Activated naive CD8-positive, alpha-beta T cell treated with anti-CD3 and anti-CD28 coated beads, Interleukin-2, amount 10 ng/mL, durations not matched to agents 7 days and 5 days (primary cell): ENCODE data around the gene FDXR. TPM values are rescaled to one million over a fixed set of nuclear protein-coding genes. Genes with fewer than 3 reads are reported as not detected.
"Not testable (repeated sequence)": the region's sequence is repeated elsewhere in the genome, so short reads cannot be mapped to it uniquely, and the experiment has no call there.

Experiments
- ATAC-seq: fragments of 150-1000 bp; cut with Tn5 transposase; one replicate; pipeline ENCODE4 v1.10.0; 2021; ENCODE audit warnings: low read depth, moderate library complexity
- POLR2A ChIA-PET: fragments of 350-600 bp; sonication (Branson Sonifier 250); formaldehyde crosslinking; loops from one replicate; lab custom pipeline; 2021; ENCODE audit warnings: antibody characterized with exemption; lab: Charles Lee
- DNase-seq: peaks from one replicate; pipeline ENCODE4 v3.0.0; 2021
- H3K27ac Mint-ChIP-seq: one replicate; pipeline ENCODE4 v1.8.0; 2022; ENCODE audit warnings: mild to moderate bottlenecking, mixed read lengths
- H3K27me3 Mint-ChIP-seq: one replicate; pipeline ENCODE4 v1.8.0; 2022; ENCODE audit warnings: mild to moderate bottlenecking, moderate library complexity, mixed read lengths
- H3K36me3 Mint-ChIP-seq: one replicate; pipeline ENCODE4 v1.8.0; 2021; ENCODE audit warnings: mild to moderate bottlenecking, mixed read lengths
- H3K4me1 Mint-ChIP-seq: one replicate; pipeline ENCODE4 v1.8.0; 2021; ENCODE audit warnings: mixed read lengths
- H3K4me3 Mint-ChIP-seq: one replicate; pipeline ENCODE4 v1.8.0; 2022; ENCODE audit warnings: mild to moderate bottlenecking, moderate library complexity, mixed read lengths
- H3K9me3 Mint-ChIP-seq: one replicate; pipeline ENCODE4 v1.8.0; 2021; ENCODE audit warnings: mixed read lengths
- total RNA-seq, 2 experiments: library from RNA; stranded (reverse); gene quantifications; one replicate each; pipeline ENCODE4 v1.2.3, GENCODE V29; 2021

FDXR gene
- total RNA-seq, 2 experiments from 2014 or later: 25.4 to 30.8 TPM

DNA sequence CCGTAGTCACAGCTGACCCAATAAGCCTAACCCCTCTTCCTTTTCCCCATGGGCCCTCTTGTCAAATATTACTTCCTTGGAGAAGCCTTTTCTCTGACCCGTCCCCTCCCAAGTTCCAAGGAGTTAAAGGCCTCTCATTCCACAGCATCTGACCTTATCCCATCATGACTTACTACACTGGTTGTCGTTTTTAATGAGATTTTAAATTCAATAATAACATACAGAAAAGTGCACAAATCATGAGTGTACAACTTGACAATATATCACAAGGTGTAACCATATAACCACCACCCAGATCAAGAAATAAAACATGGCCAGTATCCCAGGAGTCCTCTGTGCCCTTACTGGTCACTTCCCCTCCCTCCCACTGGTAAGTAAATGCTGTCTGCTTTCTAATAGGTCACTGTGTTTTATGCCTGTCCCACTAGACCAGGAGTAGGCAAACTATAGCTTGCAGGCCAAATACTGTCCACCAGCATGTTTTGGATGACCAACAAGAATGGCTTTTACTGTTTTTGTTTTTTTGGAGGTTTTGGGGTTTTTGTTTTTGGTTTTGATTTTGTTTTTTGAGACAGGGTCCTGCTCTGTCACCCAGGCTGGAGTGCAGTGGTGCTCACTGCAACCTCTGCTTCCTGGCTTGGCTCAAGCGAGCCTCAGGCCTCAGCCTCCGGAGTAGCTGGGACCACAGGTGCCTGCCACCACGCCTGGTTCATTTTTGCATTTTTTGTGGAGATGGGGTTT lies 1.2 kb upstream of the FDXR start:
- peaks cover 2% of the 10 kb centered on the region for H3K27me3 Mint-ChIP-seq
- peaks cover 26% of the 10 kb centered on the region for H3K4me1 Mint-ChIP-seq
- ATAC-seq (no peak), DNase-seq (no peak)
- no peaks in the 10 kb centered on the region for H3K9me3 Mint-ChIP-seq
- peaks cover 10% of the 10 kb centered on the region for H3K36me3 Mint-ChIP-seq
- POLR2A ChIA-PET: interaction anchor here (0.6 to 2.3 kb wide), 6 partner anchors 15 to 416 kb away, joined by 4 to 7 read pairs (median 4); partner anchors contain the start of gene NAT9
- peak overlapping the region; percentile 94 for H3K4me3 Mint-ChIP-seq
- peak overlapping the region; percentile 89 for H3K27ac Mint-ChIP-seq

GRCh38 chr17:74873037-74873873 lies 461 bp upstream of the FDXR start:
- Mint-ChIP-seq H3K4me1 (peaks cover 32% of the 10 kb centered on the region), H3K4me3 (peak overlapping the region; percentile 94), H3K27me3 (peaks cover 2% of the 10 kb centered on the region), H3K27ac (peak overlapping the region; percentile 89), H3K36me3 (peaks cover 13% of the 10 kb centered on the region), H3K9me3 (no peaks in the 10 kb centered on the region)
- POLR2A ChIA-PET: interaction anchor here (0.7 to 2.3 kb wide), 13 partner anchors 11 to 398 kb away, joined by 3 to 12 read pairs (median 4); partner anchors contain the start of genes MIF4GD, MRPL58 and NAT9
- DNase-seq: peak; percentile 95
- peak; percentile 97 for ATAC-seq

DNA sequence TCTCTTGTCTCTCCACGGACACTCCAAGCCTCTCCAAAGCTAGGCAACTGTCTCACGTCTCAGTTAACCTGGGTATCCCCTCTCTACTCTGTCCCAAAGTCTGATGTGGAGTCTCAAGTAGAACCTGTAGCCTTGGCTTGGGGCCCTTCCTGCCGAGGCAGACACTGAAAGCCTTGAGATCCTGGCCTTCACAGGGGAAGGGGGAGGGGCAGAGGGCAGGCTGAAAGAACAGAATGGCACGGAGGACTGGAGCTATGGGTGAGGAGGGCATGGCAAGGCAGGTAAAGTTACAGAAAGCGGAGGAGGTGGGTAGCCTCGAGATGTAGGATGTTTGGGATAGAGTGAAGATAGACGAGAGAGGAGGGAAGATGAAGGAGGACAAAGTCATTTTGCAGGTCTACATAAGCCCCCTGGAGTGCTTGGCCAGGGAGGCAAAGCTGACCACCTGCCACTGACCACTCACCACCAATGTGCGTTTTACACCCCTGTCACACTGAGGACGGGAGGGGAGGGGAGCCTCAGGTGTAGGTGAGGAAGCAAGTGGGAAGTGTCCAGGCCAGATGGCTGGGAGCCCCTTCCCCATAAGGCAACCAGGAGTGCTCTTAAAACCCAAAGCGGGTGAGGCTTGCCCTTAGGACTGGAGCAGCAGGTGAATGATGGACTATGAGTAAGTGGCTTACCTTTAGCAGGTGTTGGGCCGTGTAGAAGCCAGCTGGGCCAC lies 1.3 kb downstream of the FDXR start:
- H3K9me3 Mint-ChIP-seq: no peaks in the 10 kb centered on the region
- H3K4me1 Mint-ChIP-seq: peaks cover 32% of the 10 kb centered on the region
- DNase-seq: no peak
- H3K36me3 Mint-ChIP-seq: peaks cover 13% of the 10 kb centered on the region
- no peak for ATAC-seq
- no peaks in the 10 kb centered on the region for H3K27me3 Mint-ChIP-seq
- peak overlapping the region; percentile 42 for H3K27ac Mint-ChIP-seq
- POLR2A ChIA-PET: interaction anchor here (0.5 to 2.3 kb wide), 2 partner anchors 112 to 132 kb away, joined by 4 to 7 read pairs; no protein-coding TSS in a partner anchor
- peak overlapping the region; percentile 94 for H3K4me3 Mint-ChIP-seq

DNA sequence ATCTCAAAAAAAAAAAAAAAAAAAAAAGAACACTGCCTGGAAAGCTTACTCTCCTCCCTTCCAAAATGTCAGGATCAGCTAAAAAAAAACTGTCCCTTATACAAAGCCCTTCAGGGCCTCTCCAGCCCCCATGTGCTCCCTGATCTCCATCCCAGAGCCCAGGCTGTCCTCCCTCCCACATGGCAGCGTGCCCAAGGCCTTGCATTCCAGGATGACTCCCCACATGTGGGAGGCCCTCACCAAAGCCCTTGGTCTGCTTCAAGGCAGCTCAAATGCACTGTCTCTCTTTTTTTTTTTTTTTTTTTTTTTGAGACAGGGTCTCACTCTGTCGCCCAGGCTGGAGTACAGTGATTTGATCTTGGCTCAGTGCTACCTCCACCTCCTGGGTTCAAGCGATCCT lies 2.3 kb downstream of the FDXR start:
- H3K27ac Mint-ChIP-seq: no peak overlapping the region
- peaks cover 32% of the 10 kb centered on the region for H3K4me1 Mint-ChIP-seq
- H3K27me3 Mint-ChIP-seq: no peaks in the 10 kb centered on the region
- POLR2A ChIA-PET: interaction anchor here (0.9 kb wide), 1 partner anchor 9 kb away, joined by 3 read pairs; no protein-coding TSS in a partner anchor
- ATAC-seq: no peak
- peaks cover 13% of the 10 kb centered on the region for H3K36me3 Mint-ChIP-seq
- H3K9me3 Mint-ChIP-seq: no peaks in the 10 kb centered on the region
- H3K4me3 Mint-ChIP-seq: no peak overlapping the region
- no peak for DNase-seq

- ATAC-seq, H3K4me3 Mint-ChIP-seq, H3K9me3 Mint-ChIP-seq, DNase-seq, H3K27ac Mint-ChIP-seq, H3K27me3 Mint-ChIP-seq: not testable (repeated sequence)
- POLR2A ChIA-PET: interaction anchor here (0.9 kb wide), 1 partner anchor 8 kb away, joined by 3 read pairs; no protein-coding TSS in a partner anchor
- H3K36me3 Mint-ChIP-seq: peaks cover 16% of the 10 kb centered on the region
- peaks cover 31% of the 10 kb centered on the region for H3K4me1 Mint-ChIP-seq
Observed at GRCh38 chr17:74870028-74870427, 2.8 kb downstream of the FDXR start.

DNA sequence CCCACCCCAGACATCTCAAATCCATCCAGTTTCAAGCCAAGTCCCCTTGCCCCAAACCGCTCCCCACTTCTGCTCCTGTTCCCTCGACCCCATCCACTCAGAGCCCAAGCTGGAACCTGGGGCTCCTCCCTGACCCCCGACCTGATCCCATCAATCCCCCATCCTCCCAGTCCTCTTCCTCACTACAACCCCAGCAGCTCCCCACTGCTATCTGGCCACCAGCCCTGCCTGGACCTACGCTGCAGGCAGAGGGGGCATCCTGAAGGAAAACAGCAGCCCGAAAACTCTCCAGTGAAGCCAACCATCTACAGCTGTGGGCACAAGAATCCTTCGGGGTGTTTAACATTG lies 3.9 kb downstream of the FDXR start:
- POLR2A ChIA-PET: no interaction called here
- H3K27me3 Mint-ChIP-seq: no peaks in the 10 kb centered on the region
- DNase-seq (no peak), ATAC-seq (no peak)
- H3K27ac Mint-ChIP-seq: no peak overlapping the region
- H3K4me1 Mint-ChIP-seq: peaks cover 32% of the 10 kb centered on the region
- H3K9me3 Mint-ChIP-seq: no peaks in the 10 kb centered on the region
- H3K4me3 Mint-ChIP-seq: no peak overlapping the region
- H3K36me3 Mint-ChIP-seq: peaks cover 19% of the 10 kb centered on the region

GRCh38 chr17:74868251-74868907 lies 4.4 kb downstream of the FDXR start:
- H3K9me3 Mint-ChIP-seq: no peaks in the 10 kb centered on the region
- DNase-seq: no peak
- H3K27me3 Mint-ChIP-seq: no peaks in the 10 kb centered on the region
- H3K4me1 Mint-ChIP-seq: peaks cover 29% of the 10 kb centered on the region
- ATAC-seq: no peak
- H3K36me3 Mint-ChIP-seq: peaks cover 19% of the 10 kb centered on the region
- POLR2A ChIA-PET: no interaction called here
- H3K27ac Mint-ChIP-seq: no peak overlapping the region
- no peak overlapping the region for H3K4me3 Mint-ChIP-seq

DNA sequence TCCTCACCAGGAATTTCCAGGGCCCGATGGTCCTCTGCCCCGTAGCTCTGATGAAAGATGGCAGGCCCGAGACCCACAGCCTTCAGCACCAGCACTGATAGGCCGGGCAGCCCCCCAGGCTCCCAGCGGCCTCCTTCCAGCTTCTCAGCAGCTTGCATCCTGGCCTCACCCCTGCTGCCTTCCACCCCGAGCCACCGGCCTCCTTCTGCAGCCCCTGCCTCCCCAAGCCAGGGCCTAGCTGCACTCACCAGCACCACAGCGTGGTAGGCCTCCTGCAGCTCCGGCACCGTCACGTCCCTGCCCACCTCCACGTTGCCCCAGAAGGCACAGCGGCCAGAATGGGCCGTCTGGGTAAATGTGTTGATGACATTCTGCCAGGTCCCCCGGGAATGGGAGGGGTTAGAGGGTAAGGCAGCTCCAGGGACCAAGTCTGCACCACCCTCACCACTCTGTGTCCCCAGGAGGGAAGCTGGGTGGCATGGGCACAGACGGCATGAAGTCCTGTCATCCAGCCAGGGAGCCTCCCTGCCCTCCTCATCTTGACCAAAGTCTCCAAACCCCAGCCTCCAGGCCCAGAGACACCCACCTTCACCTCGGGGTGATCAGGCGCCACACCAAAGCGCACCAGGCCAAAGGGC lies 6.5 kb downstream of the FDXR start:
- peaks cover 23% of the 10 kb centered on the region for H3K4me1 Mint-ChIP-seq
- POLR2A ChIA-PET: interaction anchor here (2.2 kb wide), 1 partner anchor 75 kb away, joined by 8 read pairs; no protein-coding TSS in a partner anchor
- peaks cover 12% of the 10 kb centered on the region for H3K36me3 Mint-ChIP-seq
- ATAC-seq (no peak), DNase-seq (no peak)
- no peak overlapping the region for H3K4me3 Mint-ChIP-seq
- no peaks in the 10 kb centered on the region for H3K9me3 Mint-ChIP-seq
- H3K27ac Mint-ChIP-seq: no peak overlapping the region
- H3K27me3 Mint-ChIP-seq: peaks cover 7% of the 10 kb centered on the region

DNA sequence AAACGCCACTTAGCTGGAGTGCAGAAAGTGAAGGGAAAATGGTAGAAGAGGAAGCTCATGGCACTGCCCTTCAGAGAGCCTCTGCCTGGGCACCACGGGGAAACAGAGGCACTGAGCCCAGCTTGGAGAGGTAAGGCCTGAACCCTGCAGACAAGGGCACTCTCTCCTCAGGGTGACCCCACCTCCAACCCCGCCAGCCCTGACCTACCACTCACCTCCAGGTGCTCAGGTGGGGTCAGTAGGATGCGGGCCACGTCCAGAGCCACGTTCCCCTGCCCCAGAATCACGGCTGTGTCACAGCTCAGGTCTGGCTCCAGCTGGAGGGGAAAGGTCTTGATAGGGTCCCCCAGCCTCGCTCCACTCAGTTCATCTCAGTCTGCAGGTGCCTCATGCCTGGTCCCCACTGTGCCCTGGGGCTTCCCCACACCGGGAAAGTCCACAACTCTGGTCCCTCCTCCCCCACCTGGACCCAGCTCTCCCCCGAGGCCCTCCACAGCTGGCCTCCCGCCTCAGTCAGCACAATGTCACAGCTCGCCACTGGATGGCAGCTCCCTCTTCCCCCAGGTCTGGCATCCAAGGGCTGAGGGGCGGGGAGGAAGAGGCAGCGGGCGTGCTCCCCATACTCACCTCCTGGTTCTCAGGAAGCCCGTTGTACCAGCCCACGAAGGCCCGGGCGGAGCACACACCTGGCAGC lies 7.1 kb downstream of the FDXR start:
- Mint-ChIP-seq H3K4me1 (peaks cover 20% of the 10 kb centered on the region), H3K27me3 (peaks cover 12% of the 10 kb centered on the region), H3K9me3 (no peaks in the 10 kb centered on the region), H3K36me3 (peaks cover 11% of the 10 kb centered on the region), H3K27ac (no peak overlapping the region), H3K4me3 (no peak overlapping the region)
- ATAC-seq (no peak), DNase-seq (no peak)
- POLR2A ChIA-PET: interaction anchor here (2.2 kb wide), 1 partner anchor 74 kb away, joined by 8 read pairs; no protein-coding TSS in a partner anchor

- peaks cover 20% of the 10 kb centered on the region for H3K4me1 Mint-ChIP-seq
- peaks cover 18% of the 10 kb centered on the region for H3K27me3 Mint-ChIP-seq
- ATAC-seq (peak; percentile 53), DNase-seq (peak; percentile 80)
- POLR2A ChIA-PET: interaction anchor here (2.2 kb wide), 1 partner anchor 74 kb away, joined by 8 read pairs; no protein-coding TSS in a partner anchor
- no peaks in the 10 kb centered on the region for H3K9me3 Mint-ChIP-seq
- H3K27ac Mint-ChIP-seq: peak overlapping the region; percentile 63
- peaks cover 9% of the 10 kb centered on the region for H3K36me3 Mint-ChIP-seq
- no peak overlapping the region for H3K4me3 Mint-ChIP-seq
Observed at GRCh38 chr17:74864866-74865395, 7.9 kb downstream of the FDXR start.

DNA sequence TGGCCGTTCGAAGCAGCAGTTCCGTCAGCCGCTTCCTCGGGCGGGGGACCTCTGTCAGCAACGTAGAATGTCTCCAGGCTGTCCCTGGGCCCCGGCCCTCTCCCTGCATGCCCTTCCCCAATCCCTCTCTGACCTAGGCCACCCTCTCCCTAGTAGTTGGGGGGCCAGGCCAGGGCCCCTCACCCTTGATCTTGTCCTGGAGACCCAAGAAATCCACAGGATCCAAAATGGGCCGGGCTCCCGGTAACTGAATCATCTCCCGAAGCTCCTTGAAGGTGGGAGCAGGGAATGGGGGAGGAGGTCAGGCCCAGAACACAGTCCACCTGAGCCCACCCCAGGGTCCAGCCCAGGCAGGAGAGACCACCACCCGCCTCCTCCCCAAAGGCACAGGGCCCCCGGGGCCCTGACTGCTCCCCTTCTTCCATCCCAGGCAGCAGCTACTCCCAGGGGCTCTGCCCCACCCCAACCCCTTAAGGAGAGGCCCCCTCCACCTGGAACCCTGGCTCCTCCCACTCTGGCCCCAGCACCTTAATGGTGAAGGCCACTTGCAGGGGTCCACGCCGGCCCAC lies 8.4 kb downstream of the FDXR start:
- Mint-ChIP-seq H3K27ac (no peak overlapping the region), H3K36me3 (peaks cover 9% of the 10 kb centered on the region), H3K4me3 (no peak overlapping the region), H3K9me3 (no peaks in the 10 kb centered on the region), H3K4me1 (peaks cover 17% of the 10 kb centered on the region), H3K27me3 (peaks cover 18% of the 10 kb centered on the region)
- no peak for DNase-seq
- POLR2A ChIA-PET: interaction anchor here (2.2 kb wide), 1 partner anchor 73 kb away, joined by 8 read pairs; no protein-coding TSS in a partner anchor
- ATAC-seq: no peak
